ENCODE results near the gene FBXO31.
A peak's percentile ranks its signal among the peaks of the same experiment; 100 is the strongest.

The FBXO31 gene

DNA sequence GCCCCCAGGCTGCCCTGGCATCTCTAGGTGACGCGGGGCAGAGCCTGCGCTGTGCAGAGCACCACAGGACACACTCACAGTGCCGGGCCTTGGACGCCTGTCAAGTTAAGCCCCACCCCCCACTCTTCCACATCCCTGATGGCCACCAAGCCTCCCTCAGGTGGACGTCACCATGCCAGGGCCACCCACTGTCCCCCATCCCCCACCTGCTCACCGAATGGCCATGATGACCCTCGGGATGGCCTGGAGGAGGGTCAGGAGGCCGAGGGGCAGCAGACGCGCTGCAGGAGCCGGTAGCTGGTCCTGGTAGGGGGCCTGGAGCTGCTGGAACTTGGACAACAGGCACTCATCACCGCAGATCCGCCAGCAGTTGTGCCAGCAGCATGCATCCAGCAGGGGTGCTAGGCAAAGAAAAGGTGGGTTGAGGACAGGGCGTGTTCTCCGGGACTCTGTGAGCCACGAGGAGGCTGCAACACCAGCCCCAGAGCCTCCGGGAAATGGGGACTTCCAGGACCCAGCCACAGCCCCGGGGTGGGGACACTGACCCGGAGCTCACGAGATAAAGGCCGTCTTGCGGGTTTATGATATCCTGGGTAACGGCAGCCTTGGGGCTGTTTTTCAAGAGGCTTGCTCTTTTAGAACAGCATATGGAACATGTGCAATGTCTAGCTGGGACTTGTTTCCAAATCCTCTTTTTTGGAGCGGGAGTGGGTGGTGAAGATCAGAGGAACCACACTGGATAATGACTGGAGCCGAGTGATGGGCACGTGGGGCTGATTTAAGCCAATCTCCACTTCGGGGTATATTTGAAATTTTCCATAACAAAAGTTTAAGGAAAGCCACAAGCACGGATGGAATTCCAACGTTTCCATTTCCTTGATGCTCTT is 77.8 kb downstream of the FBXO31 start:
- DNase-seq, result peak; percentile 4

DNA sequence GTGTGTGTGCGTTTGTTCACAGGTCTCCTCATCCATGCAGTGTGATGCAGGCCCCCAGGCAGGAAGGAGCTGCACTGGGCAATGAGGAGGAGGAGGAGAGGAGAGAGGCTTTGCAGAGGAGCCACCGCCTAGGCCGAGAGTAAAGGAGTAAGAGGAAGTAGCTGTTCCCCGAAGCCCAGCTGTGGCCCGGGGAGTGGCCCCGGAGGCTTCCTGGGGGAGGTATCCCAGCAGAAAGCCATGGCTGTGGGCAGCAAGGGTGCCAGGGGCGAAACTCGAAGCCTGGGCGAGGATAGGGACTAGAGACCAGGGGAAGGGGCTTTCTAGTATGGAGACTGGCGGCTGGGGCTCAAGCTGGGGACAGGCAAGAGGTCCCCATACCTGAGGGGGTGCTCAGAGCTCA is 78.6 kb downstream of the FBXO31 start:
- no peak for DNase-seq

DNA sequence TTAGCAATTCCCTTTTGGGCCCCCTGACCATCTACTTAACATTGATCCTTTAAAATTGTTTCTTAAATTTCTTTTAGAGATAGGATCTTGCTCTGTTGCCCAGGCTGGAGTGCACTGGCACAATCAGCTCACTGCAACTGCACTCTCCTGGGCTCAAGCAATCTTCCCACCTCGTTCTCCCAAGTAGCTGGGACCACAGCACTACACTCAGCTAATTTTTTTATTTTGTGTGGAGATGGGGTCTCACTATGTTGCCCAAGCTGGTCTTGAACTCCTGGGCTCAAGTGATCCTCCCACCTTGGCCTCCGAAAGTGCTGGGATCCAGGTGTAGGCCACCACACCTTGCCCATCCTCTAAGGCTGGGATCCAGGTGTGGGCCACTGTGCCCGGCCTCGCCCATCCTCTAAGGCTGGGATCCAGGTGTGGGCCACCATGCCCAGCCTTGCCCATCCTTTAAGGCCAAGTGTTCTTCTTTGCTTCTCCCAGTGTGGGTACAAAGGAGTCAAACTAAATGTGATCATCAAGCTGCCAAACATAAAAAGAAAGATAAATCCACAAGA is 79.5 kb downstream of the FBXO31 start:
- no peak for DNase-seq

DNA sequence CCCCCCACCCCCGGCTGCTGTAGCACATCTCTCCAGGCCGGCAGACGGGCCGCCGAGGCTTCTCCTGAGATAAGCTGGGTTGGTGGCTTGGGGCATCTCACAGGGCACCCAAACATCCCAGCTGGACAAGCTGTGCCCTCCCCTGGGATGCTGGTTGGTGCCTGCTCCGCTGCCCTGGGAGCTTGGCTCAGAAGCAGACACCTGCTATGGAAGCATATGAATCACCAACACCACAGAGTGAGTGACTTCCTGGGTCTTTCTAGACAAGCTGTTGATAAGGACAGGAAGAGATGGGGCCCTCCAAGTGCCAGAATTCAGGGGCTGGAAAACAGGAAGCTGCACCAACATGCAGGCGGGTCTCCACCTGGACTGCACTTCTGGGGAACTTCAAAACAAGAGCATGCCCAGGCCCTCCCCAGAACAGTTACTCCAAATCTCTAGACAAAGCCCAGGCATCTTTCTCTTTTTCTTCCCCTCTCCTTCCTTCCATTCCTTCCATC is 80.1 kb downstream of the FBXO31 start:
- no peak for DNase-seq

DNA sequence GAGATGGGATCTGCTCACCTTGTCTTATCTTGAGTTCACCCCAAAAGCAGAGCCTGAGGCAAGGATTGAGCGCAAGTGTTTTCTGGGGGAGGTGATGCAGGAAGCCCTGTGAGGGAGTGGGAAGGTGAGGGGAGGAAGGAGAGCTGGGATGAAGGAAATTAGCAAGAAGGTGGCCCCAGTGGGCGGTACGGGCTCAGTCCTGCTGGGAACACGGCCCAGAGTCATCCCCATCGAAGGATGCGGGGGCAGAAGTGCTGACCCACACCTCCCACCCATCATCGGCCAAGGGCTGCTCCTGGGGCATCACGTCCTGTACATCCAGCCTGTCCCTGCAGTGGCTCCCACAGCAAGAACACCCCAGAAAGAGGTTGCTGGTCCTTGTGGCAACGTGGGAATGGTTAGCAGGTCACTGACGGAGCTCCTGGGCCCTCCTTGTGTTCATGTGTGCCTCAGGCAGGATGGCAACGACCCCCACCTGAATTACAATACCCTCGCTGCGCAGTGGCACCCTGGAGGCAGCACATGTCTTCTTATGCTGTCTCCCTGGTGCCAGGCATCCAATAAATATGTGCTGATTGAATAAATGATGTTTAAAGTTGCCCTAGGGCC is 84.6 kb downstream of the FBXO31 start:
- DNase-seq, result no peak

DNA sequence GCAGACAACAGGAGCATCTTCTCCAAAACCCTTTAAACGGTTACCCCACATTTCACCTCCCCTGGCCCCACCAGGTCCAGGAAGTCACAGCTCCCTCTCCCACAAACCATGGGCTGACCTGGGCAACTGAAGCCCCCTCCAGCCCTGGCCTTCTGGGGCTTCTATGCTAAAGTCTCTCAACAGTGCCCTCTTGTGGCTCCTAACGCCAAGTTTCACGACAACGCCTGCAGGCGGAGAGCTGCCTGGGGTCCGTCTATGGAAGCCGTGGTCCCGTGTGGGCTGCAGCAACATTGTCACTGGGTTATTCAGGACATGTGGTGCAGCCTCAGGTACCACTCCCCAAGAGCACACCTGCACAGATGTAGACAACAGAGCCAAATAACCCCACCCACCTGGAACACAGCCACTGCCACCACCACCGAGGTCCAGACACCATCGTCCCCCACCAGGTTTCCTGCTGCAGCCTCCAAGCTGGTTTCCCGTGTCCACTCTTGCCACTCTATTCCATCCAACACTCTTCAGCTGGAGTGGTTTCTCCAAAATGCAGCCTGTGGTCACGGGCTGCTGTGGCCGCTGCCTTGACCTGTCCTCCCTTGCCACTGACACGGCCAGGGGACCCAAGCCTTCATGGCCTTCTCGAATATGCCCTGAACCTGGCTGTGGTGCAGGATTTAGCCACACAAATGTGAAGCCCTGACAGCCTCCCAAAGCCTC is 85.5 kb downstream of the FBXO31 start:
- DNase-seq, result peak; percentile 31

DNA sequence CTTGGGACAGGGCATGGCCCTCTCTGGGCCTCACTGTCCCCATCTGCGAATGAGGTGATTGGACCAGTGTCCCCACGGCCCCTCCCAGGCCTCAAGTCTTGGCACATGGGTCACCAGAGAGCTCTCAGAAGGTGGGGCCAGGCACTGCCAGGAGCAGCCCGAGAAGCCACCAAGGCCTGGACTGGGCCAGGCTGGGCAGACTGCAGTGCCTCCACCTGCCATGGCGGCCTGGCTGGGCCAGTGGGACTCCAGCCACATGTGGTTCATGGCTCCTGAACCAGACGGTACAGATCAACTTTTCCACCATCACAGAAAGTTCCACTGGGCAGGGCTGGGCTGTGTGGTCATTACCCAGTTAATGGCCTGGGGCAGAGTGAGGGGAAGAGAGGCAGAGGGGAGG is 86.2 kb downstream of the FBXO31 start:
- no peak for DNase-seq

DNA sequence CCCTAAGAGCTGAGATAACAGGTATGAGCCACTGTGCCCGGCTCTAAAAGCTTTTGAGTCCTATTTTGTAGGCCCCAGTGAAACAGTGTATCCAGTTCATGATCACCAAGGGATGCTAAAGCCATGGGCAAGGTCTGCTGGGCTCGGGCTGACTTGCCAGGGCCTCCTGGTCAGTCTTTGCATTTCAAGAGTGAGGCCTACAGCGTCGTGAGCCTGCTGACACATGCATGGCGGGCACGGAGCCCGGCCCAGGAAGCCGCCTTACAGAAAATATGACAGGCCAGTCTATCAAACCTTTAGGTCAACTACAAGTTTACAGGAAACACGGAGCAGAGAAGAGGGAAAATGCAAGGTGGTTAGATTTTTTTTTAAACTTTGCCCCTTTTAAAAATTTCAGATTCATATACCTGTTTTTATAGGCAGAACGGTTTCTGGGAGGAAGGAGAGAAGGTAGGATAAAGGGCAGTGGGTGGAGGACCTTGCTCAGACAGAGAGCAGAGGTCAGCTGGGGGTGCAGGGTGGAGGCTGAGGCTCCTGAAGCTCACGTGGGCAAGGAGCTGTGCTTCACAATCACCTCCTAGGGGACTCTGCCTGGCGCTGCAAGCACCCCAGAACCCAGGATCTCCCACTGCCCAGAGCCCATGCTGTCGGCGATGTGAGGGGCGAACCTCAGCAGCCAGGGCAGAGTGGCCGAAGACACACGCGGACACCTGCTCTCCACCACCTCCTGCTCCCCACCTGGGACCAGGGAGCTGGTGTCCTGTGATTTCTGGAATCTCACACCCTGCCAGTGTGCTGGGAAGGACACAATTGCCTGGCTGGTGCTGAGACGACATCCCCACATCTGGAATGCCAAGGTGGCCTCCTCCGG is 87.7 kb downstream of the FBXO31 start:
- DNase-seq, result no peak

DNA sequence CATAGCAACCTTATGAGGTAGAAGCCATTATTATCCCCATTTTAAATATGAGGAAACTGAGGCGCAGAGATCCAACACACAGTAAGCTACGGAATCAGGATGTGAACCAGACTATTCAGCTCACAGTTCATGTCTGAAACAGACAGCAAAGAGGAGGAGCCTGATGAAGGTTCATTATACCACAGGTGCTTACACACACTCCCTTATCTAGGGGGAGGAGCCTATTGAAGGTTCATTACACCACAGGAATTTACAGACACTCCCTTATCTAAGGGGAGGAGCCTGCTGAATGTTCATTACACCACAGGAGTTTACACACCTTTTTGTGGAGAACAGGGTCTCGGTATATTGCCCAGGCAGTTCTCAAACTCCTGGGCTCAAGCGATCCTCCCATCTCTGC is 88.3 kb downstream of the FBXO31 start:
- DNase-seq, result peak; percentile 33

DNA sequence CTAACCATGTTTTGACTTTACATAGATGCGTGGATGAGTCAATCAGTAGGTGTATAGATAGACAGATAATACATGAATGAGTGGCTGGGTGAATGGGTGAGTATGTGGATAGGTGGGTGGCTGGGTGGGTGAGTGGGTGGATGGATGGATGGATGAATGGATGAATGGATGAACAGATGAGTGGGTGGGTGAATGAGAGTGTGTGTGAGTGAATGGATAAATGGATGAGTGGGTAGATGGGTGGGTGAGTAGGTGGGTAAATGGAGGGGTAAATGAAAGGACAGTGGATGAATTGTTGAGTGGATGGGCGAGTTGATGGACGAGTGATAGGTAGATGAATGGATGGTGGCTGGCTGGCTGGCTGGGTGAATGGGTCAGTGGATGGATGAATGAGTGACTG is 89.6 kb downstream of the FBXO31 start:
- DNase-seq, result no peak

DNA sequence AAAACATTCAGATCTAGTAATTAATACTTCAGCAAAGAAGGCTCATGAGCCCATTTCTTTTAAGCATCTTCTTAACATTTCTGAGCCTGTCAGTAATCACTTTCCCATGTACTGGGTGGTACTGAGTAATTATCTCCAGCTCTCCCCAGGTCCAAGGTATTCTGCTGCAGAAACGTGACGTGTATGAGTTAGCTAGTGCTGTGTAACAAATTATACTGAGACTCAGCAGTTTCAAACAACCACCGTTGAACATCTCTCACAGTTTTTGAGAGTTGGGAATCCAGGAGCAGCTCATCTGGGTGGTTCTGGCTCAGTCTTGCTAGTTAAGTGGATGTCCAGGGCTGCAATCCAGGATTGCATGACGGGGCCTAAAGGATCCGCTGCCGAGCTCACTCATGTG is 91.6 kb downstream of the FBXO31 start:
- DNase-seq, result no peak

DNA sequence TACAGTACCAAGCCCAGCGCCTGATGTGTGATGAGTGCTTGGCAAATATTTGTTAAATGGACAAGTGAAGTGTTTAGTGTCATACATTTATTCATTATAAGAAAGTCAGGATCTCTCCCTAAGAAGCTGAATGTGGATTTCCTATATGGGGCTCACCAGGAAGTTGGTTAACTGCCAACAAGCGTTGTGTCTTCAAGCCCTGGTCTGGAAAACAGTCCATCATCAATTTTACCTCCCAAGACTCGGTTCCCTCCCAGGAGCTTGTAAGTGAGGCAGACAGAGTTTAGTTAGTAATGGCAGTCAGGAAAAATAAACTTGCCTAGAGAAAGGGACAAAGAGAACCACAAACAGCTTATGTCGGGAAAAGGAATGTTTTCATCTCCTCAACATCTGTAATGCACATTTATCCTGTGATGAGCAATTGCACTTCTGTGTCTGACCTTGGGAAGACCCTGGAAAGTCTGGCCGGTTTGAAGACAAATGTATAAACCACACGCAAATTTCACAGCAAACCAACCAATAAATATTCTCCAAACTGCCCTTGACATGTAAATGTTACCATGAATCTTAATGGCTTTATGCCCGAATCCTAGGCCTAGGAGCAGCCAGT is 94.7 kb downstream of the FBXO31 start:
- DNase-seq, result peak; percentile 59

DNA sequence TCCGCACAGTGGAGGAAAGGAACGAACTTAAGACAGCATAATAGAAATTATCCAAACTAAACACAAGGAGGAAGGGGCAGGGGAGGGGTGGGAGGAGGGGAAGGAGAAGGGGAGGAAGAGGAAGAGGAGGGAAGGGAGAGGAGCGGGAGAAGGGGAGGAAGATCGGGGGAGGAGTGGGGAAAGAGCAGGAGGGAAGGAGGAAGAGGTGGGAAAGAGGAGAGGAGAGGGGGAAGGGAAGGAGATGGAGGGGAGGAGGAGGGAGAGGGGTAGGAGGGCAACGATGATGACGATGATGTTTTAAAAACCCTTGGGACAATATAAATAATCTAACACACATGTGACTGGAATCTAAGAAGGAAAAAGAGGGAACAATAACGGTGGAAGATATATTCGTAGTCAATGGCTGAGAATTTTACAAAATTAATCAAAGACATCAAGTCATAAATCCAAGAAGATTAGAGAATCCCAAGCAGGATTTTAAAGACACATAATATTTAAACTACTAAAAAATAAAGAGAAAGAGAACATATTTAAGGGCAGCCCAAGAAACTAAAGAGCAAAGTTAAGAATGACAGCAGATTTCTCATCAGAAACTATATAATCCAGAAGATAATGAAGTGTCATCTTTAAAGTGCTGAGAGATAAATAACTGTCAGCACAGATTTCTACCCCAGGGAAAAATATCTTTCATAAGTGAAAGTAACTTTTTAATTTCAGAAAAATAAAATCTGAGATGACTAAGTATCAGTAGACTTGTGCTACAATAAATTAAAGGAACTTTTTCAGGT is 96.5 kb downstream of the FBXO31 start:
- DNase-seq, result no peak

DNA sequence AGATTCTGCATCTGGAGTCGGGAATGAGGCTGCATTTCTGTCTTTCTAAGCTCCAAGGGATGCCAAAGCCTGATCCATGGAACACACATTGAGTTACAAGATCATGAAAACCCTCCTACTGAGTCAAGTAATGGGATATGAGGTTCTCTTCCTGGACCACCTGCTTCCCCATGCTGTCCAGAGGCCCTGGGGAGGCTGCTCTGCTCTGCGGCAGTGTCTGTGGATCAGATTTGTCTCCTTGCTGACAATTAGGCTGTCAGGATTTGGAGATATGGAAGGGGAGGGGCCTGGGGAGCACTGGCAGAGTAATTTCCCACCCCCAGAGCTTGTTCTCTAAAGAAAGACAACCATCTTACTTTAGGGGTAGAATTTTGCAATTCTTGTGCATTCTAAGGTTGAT is 99.4 kb downstream of the FBXO31 start:
- no peak for DNase-seq

DNA sequence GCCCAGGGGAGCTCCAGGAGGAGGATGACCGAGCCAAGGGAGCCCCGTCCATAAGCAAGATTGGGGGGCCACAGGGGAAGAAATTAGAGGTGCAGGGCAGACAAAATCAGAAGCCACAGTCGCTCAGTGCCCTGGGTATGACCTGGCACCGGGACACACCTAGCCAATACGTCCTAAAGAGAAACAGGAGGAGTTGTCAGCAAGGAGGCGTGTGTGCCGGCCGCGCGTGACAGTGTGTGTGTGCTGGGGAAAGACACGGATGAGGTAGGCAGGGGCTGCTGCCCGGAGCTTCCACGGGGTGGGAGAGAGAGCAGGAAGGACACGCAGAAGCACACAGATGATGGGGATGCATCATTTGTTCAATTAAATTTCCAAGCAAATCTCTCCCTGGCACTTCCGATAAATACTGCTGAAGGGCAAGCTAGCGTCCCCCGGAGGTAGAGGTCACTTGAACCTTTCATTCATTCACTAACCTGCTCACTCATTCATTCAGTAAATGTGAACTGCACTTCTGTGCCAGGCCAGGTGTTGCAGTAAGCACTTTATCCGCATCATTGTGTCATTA is 104.4 kb downstream of the FBXO31 start:
- no peak for DNase-seq

DNA sequence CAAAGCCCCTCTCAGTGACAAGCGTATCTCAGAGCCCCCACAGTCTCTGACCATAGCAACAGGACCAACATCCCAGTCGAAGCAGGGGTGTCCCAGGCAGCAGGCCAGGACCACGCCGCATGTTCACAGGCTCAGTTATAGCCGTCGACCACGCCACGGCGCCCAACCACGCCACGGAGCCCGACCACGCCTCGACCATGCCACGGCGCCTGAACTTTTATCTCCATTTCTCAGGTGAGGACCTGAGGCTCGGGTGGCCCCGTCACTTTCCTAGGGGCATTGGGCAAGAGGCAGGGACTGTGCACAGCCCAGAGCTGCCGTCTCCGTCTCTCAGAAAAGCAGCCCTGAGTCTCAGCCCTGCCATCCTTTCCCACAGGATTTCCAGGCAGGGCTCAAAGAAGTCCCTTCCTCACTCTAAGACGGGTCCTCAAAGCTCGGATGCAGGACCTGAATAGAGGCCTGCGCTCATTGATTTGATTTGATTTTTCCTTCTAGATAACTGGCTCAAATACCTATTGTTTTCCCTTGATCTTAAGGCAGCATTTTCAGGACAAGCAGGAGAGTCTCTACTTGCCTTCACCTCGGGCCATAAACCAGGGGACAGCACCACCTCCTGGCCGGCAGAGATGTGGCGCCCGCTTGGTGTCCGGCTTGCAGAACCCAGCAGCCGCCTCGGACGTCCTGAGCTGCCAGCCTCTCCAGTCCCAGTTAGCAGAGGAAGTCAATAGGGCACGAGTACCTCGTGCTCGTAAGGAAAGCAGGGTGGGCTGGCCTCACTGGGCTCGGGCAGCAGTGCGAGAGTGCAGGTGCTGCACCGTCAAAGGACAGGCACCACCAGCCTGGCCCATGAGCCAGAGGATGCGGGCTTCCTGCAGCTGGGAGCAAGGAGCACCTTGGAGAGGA is 105.1 kb downstream of the FBXO31 start:
- peak; percentile 68 for DNase-seq
